GM21360 (cell line): ENCODE results near the gene NTN5.

ENCODE experiments used
- ATAC-seq: cut with Tn5 transposase; IDR thresholded peaks from one replicate; pipeline ENCODE4 v1.9.1; 2021; ENCODE audit warnings: mild to moderate bottlenecking, moderate library complexity; ENCODE audit not compliant: unreplicated experiment

The NTN5 gene

DNA sequence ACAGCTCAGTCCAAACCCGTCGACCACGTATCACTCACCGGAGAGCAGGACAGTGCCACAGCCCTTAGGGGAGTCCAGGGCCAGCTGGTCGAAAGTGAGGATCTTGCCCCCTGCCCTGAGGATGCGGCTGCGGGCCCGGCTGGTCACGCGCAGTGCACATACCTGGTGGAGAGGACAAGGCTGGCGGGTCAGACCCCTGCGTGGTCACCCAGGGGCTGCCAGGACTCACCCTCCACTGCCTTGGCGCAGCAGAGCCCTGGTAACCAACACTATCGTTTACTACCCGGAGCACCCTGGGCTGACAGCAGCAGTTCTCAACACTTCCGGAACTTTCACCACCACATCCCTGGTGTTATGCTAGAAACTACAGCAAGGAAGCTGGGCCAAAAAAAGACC is 56.8 kb downstream of the NTN5 start:
- ATAC-seq: no peak

DNA sequence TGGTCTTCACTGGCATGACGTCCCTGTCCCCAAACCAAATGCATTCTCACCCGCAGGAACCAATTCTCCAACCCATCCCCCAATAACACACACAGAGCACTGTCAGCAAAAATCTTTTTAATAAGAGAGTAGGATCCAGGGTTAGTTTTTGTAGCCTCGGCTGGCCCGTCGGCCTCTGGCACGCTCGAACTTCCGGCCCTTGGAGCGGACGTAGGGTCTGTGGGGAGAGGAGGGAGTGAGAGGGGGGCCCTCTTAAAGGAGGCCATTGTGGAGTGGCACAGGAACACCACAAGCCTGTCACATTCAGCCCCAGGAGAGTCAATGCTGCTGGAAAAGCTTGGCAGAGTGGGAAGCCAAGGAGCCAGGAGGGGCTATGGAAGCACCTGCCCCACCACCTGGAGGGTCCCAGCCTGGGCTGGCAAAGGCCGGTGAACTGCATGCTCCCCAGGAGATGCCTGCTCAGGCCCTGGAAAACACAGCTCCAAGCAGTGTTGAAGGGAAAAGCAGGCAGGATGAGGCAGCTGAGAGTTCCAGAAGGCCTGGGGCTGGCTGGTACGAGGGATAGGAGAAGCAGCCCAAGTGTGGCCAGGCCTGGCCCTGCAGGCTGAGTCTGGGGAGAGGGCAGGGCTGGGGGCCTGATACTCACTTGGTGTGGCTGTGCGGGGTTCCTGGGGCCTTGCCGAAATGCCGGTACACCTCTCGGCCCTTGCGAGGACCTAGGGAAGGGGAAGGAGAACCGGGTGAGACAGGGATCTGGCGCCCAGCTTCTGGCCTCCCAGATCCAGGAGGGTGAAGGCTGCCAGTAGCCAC is 57.4 kb downstream of the NTN5 start:
- no peak for ATAC-seq

DNA sequence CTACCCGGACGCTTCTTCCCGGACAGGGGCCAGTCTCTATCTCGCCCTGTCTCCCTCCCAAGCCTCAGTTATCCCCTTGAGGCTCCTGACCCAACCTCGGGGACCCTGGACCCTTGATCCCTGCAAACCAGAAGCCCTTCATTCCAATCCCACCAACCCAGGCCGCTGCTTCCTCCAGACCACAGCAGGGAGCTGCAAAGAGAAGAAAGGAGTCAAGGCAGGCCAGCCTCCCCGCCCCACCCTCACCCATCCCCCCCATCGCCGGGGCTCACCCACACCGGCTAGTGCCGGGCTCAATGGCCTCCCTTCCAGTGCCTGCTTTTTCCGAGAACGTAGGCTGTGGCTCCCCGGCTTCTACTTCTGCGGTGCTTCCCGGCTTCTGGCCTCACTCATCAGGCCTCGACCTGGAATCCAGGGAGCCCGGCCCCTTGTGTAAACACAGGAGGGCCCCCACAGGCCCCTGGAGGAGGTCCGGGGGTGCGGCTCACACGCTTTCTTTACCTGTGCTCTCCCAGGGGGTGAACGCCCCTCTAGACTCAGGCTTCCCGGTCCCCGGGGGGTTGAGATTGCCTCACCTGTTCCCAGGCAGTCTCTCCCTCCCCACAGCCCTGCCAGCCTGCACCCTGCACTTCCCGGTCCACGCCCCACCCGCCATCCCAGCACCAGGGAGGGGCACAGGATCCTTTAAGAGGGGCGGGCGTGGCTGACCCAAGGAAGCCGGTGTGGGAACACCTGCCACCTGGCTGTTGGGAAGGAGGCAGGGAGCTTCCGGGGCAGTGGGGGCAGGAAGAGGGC is 58.2 kb downstream of the NTN5 start, which contains the start of gene FAM83E:
Gene FAM83E (minus strand): TSS at position 641 of the 795 bp plus-strand sequence. CDS start 1,704 bp downstream, outside the sequence.
- no peak for ATAC-seq

DNA sequence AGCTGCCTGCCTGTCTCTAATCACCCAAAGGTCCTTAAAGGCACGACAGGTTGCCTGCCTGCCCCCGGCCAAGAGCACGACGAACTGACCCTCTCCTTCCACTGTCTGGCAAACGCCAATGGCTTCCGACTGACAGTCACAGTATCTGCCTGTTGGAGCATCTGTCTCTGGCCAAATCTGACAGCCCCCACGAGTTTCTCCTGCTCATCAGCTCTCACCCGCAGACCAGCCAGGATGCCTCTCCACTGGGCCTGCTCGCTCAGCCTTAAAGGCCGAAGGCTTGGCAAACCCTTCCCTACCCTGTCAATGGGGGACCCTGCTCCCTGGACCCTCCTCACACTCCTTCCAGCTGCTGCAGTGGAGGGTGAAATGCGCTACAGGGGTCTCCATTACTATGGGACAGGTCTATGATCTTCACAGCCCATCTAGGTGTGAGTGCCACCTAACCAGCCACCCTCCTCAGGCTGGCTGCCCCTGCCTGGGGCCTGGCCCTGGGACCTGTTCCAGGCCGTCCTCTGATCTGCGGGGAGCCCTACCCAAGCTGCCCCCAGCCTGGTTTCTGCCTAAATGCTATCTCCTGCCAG is 58.9 kb downstream of the NTN5 start:
- no peak for ATAC-seq

DNA sequence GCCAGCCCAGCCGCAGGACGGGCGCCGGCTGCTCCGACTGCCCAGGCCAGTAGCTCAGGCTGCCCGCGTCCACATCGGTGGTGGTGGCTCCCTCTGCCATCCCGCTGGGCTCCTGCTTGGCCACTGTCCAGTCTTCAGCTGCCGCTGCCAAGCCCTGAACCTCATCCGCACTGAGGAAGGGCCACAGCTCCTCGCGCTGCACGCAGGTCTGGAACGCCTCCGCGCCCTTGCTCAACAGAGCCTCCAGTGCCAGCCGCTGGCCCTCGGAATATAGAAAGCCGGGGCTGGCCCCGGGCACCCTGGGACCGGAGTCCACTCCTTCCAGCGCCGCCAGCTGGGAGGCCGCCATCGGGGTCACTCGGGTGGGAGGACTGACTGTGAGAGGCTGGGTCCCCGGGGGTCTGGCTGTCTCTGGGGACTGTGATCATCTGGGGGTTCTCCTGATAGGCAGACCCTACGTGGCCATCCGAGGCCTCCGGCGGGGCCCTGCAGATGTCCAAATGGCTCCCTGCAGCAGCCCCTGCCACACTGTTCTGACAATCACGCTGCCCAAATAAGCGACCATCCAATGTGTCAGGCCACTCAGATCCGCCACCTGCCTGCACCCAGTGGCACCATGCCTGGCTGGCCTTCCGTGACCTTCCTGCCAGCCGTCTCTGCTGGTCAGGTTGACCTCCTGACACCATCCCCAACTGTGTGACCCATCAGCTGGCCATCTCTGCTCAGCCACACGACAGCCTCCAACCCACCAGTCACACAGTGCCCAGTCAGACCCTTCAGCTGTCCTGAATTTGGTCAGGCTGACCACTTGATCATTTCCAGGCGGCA is 59.6 kb downstream of the NTN5 start:
- ATAC-seq: no peak

DNA sequence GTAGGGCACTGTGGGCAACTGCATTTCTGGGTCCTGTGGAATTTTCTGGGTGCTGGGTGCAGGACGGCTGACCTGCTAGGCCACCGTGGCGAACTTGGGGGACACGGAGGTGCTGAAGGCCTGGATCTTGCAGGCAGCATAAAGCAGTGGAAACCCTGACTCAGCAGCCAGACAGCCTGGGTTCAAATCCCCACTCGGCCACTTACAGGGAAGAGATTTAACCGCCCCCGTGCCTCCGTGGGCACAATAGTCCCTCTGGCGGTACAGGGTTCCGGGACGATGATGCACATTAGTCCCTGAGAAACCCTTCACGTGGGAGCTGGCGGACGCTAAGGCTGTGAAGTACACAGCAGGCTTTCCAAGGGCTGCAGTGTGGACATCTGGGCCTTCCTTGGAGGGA is 60.9 kb downstream of the NTN5 start:
- ATAC-seq: no peak
